ENCODE results near the gene CCZ1B.
"Not testable (repeated sequence)": the region's sequence is repeated elsewhere in the genome, so short reads cannot be mapped to it uniquely, and the experiment has no call there.

DNA sequence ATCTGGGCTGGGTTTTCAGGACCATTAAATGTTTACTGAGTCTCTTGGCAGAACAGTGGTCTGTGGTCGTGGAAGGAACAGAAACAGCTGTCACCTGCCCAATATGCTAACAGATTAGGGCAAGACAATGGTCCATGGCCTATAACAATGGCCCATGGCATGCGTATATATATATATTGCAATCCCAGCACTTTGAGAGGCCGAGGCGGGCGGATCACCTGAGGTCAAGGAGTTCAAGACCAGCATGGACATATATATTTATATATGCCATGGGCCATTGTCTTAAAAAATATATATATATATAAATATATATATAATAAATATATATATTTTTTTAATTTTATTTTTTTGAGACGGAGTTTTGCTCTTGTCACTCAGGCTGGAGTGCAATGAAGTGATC, 44.5 kb downstream of the CCZ1B start:
- TF ChIP-seq, protein P1, sequence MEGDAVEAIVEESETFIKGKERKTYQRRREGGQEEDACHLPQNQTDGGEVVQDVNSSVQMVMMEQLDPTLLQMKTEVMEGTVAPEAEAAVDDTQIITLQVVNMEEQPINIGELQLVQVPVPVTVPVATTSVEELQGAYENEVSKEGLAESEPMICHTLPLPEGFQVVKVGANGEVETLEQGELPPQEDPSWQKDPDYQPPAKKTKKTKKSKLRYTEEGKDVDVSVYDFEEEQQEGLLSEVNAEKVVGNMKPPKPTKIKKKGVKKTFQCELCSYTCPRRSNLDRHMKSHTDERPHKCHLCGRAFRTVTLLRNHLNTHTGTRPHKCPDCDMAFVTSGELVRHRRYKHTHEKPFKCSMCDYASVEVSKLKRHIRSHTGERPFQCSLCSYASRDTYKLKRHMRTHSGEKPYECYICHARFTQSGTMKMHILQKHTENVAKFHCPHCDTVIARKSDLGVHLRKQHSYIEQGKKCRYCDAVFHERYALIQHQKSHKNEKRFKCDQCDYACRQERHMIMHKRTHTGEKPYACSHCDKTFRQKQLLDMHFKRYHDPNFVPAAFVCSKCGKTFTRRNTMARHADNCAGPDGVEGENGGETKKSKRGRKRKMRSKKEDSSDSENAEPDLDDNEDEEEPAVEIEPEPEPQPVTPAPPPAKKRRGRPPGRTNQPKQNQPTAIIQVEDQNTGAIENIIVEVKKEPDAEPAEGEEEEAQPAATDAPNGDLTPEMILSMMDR (IDR thresholded peaks at IDR 0.05): not testable (repeated sequence)
- TF ChIP-seq POLR2A, EP300 (IDR thresholded peaks at IDR 0.05): not testable (repeated sequence)
